ENCODE data around the gene NUDT7.

DNA sequence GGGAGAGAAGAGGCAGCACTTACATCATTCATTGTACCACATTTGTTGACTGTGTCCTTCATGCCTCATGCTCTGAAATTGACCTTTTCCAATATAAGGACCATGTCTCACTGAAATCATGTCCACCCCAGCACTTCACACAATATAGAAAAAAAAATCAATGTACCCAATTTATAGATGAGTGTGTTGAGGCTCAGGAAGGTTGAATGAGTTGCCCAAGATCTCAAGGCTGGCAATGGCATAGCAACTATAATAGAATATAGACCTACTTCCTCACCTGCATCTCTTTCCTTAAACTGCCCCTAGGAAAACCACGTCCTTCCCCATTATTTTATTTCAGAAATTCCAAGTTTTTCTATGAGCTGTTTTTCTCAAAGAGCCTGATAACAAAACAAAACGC is 65.1 kb downstream of the NUDT7 start:
- TF ChIP-seq POLR2A (IDR thresholded peaks at IDR 0.05; ENCODE audit: low read depth, low read length) = no peak
- no peak for TF ChIP-seq POLR2AphosphoS5 (IDR thresholded peaks at IDR 0.05; ENCODE audit: low read depth, low read length)

Data from GM12892 (cell line).